NCI-H748 (cell line): ENCODE results near the gene UQCC3.
"Not testable (repeated sequence)": the region's sequence is repeated elsewhere in the genome, so short reads cannot be mapped to it uniquely, and the experiment has no call there.

ENCODE experiments used
- DNase-seq: peaks from one replicate; lab custom pipeline; 2025; ENCODE audit not compliant: unreplicated experiment; lab: John Stamatoyannopoulos, UW

Gene UQCC3

GRCh38 chr11:62671608-62672389, at the start of gene UQCC3, which contains the start of gene LBHD1:
Gene UQCC3, plus strand, starts transcription at chr11:62671673. Its CDS starts 73 bp downstream, at chr11:62671746.
Gene LBHD1, minus strand, starts transcription at chr11:62672267. Its CDS starts 2,236 bp downstream, at chr11:62670031.
- DNase-seq, result peak; percentile 92

- no peak for DNase-seq
Measured at GRCh38 chr11:62622476-62623089, 48.9 kb upstream of the UQCC3 start.

GRCh38 chr11:62627713-62628112, 43.8 kb upstream of the UQCC3 start:
- DNase-seq, result no peak

- DNase-seq, result no peak
Measured at GRCh38 chr11:62632492-62632891, 39.0 kb upstream of the UQCC3 start.

- DNase-seq, result no peak
Measured at GRCh38 chr11:62644220-62644619, 27.3 kb upstream of the UQCC3 start.

- no peak for DNase-seq
Measured at GRCh38 chr11:62645671-62645945, 25.9 kb upstream of the UQCC3 start.

- DNase-seq, result peak; percentile 98
Measured at GRCh38 chr11:62645946-62646824, 25.3 kb upstream of the UQCC3 start, which contains the start of gene GANAB. Gene GANAB, minus strand, starts transcription at chr11:62646613. Its CDS starts 14 bp downstream, at chr11:62646599.

- peak; percentile 40 for DNase-seq
Measured at GRCh38 chr11:62646825-62647608, 24.5 kb upstream of the UQCC3 start.

- no peak for DNase-seq
Measured at GRCh38 chr11:62647609-62648005, 23.9 kb upstream of the UQCC3 start.

GRCh38 chr11:62648185-62648966, 23.1 kb upstream of the UQCC3 start:
- DNase-seq, result no peak

- no peak for DNase-seq
Measured at GRCh38 chr11:62648967-62649364, 22.5 kb upstream of the UQCC3 start.

- no peak for DNase-seq
Measured at GRCh38 chr11:62649486-62649885, 22.0 kb upstream of the UQCC3 start.

GRCh38 chr11:62650283-62650682, 21.2 kb upstream of the UQCC3 start:
- not testable (repeated sequence) for DNase-seq

- DNase-seq, result no peak
Measured at GRCh38 chr11:62652161-62653006, 19.1 kb upstream of the UQCC3 start.

GRCh38 chr11:62654297-62654696, 17.2 kb upstream of the UQCC3 start:
- DNase-seq, result no peak

- no peak for DNase-seq
Measured at GRCh38 chr11:62656796-62657429, 14.6 kb upstream of the UQCC3 start.

- DNase-seq, result peak; percentile 77
Measured at GRCh38 chr11:62664405-62665074, 6.9 kb upstream of the UQCC3 start.

GRCh38 chr11:62665075-62665598, 6.3 kb upstream of the UQCC3 start, which contains the start of the genes C11orf98 and CSKMT:
Gene C11orf98, minus strand, starts transcription at chr11:62665210. Its CDS starts 41 bp downstream, at chr11:62665169.
Gene CSKMT, plus strand, starts transcription at chr11:62665312. Its CDS starts 568 bp downstream, at chr11:62665880.
- DNase-seq, result peak; percentile 94
